LNCAP (cell line): ENCODE data around the gene PANK4.

ENCODE experiments used
- TF ChIP-seq, protein P1 (sequence below): fragments of 450-650 bp; IDR thresholded peaks from 2 replicates; pipeline ENCODE4 v1.5.1; 2017; ENCODE audit warnings: mild to moderate bottlenecking

PANK4 gene

DNA sequence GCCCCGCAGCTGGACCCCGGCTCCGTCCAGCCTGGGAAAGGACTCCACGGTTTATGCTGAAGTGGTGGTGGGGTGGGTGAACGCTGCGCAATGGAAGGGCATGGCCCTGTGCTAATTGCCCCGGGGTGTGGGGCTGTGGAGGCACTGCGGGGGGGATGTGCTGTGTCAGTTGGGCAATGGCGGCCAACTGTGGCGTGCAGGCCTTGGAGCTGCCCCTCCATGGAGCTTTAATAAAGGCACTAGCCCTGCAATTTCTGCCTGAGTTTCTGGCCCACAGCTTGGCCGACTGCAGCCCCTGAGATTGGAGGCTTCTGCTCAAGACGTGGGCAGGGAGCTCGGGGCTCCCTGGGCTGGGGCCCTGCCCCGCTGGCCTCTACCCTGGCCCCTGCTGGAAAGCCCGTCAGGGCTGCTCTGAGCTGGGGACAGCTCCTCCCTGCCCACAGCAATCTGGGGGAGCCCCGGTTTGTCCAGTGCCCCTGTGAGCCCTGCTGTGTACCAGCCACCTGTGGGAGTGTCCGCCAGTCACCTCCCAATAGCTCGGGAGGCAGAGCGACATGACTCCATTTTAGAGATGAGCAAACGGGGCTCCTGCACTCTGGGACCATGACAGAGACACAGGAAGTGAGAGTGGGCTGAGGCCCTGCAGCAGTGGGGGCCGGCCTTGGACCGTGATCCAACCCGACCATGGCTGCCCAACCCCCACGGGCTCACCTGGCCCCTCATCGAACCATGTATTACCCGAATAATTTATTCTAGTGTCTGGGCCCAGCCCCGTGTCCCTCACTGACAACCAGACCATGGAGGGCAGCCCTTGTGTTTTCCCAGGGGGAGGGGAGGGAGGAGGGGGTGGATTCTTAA is 21.0 kb upstream of the PANK4 start:
- TF ChIP-seq, protein P1, sequence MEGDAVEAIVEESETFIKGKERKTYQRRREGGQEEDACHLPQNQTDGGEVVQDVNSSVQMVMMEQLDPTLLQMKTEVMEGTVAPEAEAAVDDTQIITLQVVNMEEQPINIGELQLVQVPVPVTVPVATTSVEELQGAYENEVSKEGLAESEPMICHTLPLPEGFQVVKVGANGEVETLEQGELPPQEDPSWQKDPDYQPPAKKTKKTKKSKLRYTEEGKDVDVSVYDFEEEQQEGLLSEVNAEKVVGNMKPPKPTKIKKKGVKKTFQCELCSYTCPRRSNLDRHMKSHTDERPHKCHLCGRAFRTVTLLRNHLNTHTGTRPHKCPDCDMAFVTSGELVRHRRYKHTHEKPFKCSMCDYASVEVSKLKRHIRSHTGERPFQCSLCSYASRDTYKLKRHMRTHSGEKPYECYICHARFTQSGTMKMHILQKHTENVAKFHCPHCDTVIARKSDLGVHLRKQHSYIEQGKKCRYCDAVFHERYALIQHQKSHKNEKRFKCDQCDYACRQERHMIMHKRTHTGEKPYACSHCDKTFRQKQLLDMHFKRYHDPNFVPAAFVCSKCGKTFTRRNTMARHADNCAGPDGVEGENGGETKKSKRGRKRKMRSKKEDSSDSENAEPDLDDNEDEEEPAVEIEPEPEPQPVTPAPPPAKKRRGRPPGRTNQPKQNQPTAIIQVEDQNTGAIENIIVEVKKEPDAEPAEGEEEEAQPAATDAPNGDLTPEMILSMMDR: no peak

DNA sequence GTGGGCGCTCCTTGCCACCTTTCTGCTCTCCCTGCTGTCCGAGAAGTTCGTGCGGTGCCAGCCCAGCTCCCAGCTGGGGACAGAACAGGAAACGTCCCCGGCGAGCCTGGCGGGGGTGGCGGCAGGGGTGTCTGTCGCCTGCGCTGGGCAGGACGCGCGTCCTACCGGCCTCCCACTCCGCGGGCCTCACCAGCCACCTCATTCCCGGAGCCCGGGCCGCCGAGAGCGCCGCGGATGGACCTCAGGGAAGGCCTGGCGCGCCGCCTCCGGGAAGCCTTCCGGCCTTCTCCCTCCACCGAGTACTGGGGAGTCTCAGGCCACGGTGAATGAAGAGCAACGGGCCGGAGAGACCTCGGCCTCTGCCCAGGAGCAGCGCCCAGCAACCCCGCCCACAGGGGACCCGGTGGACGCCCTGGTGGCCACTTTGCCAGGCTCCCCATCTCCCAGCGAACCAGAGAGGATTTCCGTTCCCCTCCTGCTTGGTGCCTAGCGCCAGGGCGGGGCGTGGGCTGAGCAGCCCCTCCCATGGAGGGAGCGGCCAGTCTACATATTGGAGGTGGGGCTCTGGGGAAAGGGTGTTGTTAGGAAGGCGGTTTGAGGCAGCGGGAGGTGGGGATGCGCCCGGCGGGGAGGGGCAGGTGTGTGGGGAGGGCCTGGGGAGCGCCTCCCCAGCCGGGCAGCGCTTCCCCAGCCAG is 20.3 kb upstream of the PANK4 start:
- TF ChIP-seq, protein P1: no peak

DNA sequence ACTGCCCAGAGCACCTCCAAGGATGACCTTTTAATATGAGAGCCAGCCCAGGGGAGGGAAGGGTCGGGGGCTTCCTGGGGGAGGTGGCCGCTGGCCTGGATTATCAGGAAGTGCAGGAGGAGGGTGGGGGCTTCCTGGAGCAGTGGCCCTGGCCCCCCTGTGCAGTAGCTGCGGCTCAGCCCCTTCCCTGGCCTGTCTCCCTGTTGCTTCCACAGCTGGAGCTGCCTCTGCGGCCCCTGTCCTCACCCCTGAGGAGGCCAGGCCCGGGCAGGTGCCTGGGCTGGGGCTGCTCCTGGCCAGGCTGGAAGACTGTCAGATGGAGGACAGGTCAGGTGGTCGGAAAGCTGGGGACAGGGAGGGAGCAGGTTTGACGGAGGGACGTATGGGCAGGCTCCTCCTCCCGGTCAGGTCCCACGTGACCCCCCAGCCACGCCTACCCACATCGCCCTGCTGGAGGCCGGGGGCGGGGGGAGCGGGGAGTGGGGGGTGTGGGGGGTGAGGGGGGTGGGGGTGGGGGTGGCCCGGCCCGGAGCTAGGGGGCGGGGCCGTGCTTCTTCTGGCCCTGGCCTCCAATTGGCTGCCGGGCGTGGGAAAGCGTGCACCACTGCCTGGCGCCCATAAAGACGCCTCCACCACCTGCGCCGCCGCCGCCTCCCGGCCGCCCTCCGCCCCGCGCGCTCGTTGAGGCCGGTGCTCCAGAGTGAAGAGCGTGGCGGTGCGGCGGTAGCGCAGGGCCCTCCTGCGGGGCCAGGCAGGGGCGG is 19.5 kb upstream of the PANK4 start:
- TF ChIP-seq, protein P1: no peak

DNA sequence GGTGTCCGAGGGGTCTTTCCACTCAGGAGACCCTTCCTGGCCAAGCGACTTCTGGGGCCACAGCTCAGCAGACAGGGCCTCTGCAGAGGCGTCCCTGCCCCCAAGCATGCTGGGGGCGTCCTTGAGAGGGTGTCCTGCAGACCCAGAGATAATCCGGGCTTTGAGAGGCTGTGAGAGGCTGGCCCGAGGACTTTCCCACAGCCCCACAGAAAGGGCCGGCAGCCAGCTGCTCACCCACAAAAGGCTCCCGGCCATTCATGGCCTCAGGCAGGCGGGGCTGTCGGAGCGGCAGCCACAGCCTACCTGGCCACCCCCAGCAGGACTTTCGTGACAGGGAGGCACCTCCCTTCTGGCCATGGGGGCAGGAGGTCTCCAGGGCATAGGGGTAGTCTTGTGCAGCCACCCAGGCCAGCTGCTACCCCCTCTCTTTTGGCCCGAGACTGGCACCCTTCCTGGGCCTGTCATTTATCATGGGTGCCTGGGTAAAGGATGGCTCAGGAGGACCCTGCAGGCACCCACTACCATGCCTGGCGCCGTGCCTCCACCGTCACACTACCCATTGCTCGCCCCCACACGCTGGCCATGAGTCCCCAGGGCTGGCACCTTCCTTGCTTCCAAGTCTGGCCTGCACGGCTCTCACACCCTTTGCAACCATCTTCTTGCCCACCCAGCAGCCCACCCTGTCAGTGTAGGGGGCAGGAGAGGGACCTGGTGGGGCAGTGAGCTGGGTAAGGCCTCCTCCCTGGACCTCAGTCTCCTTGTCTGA is 18.7 kb upstream of the PANK4 start:
- TF ChIP-seq, protein P1: no peak

DNA sequence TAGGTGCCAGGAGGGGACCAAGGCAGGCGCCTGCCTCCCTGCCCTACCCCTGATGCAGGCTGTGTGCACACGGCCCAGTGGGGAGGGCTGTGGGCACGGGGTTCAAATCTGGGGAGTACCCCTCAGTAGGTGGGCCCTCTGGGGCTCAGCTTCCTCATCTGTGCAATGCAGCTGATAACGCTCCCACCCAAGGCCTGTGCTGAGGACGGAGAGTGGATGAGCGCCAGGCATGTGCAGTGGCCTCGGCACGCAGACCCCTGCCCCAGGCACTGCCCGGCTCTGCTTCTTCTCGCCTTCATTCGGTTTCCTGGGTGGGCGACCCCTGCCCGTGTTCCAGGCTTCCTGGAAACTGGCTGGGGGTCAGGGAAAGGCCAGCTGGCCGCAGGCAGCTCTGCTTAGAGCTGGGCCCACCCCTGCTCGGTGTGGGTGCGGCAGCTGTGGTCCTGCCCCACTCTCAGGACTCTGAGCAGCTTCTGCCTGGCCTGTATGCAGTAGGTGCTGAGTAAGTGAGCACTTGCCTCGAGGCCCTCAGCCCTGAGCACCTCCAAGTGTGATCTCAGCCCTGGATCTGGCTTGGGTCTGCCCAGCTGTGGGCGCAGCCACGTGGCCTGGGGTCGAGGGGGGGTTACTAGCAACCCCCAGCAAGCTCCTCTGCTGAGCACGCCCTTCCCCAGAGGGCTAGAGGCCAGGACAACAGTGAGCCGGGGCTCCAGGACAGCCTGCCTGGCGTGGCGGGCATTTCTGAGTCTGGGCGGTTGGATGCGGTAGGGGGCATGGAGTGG is 17.9 kb upstream of the PANK4 start:
- TF ChIP-seq, protein P1: no peak

DNA sequence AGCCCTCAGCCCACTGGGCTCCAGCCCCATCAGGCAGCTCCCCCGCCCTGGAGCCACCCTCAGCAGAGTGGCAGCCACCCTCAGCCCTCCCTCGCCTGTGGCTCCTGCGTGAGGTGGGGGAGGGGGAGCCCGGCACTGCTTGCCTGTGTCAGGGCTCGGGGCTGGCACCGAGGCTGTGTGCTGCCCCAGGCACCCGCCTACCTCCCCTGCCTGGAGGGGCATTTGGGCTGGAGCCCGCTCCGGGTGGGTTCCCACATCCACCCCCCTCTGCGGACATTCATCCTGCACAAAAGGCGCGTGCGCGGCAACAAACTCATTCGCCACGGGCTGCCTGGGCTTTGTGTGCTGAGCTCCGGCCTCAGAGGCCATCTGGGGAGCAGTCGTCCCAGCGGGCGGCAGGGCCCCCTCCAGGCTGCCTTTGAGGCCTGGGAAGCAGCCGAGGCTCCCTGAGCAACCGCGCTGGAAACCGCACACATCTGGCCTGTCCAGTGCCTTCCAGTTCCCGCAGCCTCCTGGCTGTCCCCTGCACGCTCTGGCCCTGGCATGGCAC is 17.2 kb upstream of the PANK4 start:
- TF ChIP-seq, protein P1: no peak
